Renal cortex interstitium (tissue), 15 donors: ENCODE measurements around the gene ZNF185. TPM values are rescaled to one million over a fixed set of nuclear protein-coding genes. Genes with fewer than 3 reads are reported as not detected.
A peak's percentile ranks its signal among the peaks of the same experiment; 100 is the strongest.

Experiments used
- DNase-seq, 11 donors: peaks; one replicate each; pipeline ENCODE4 v3.0.0-alpha.2; 2013; ENCODE audit warnings: low read depth in 9 of 11, low spot score in 4 of 11; ENCODE audit errors: extremely low read depth in 1 of 11
- long read RNA-seq, 16 experiments: transcript quantifications; one replicate each; lab custom pipeline, GENCODE V29; 2026
- polyA plus RNA-seq, 3 donors: library from polyadenylated mRNA; unstranded; fragments of 120-200 nt; gene quantifications; one replicate each; pipeline ENCODE4 v1.2.1, GENCODE V29; 2013; ENCODE audit not compliant: insufficient read length in 3 of 3

The ZNF185 gene
- 10 to 100 TPM; 37.3 to 52.4 (median 48.5) TPM for polyA plus RNA-seq
- long read RNA-seq, donor 1, result 0 reads
- long read RNA-seq, donor 2, partial matches to known transcripts, result 5 of 5 reads
- long read RNA-seq, donor 2, other reads (novel, unspliced or antisense), result 0 of 5 reads
- long read RNA-seq, donor 3, partial matches to known transcripts, result 31 of 31 reads
- long read RNA-seq, donor 3, other reads (novel, unspliced or antisense), result 0 of 31 reads
- long read RNA-seq, donor 4, partial matches to known transcripts, result 0 of 1 reads
- long read RNA-seq, donor 4, other reads (novel, unspliced or antisense), result 0 of 1 reads
- long read RNA-seq, donor 5, partial matches to known transcripts, result 13 of 15 reads
- long read RNA-seq, donor 5, other reads (novel, unspliced or antisense), result 0 of 15 reads
- long read RNA-seq, donor 6, partial matches to known transcripts, result 5 of 5 reads
- long read RNA-seq, donor 6, other reads (novel, unspliced or antisense), result 0 of 5 reads
- long read RNA-seq, donor 7, partial matches to known transcripts, result 24 of 24 reads
- long read RNA-seq, donor 7, other reads (novel, unspliced or antisense), result 0 of 24 reads
- long read RNA-seq, donor 8, partial matches to known transcripts, result 23 of 23 reads
- long read RNA-seq, donor 8, other reads (novel, unspliced or antisense), result 0 of 23 reads
- long read RNA-seq, donor 9, result 0 reads
- long read RNA-seq, donor 10, partial matches to known transcripts, result 7 of 7 reads
- long read RNA-seq, donor 10, other reads (novel, unspliced or antisense), result 0 of 7 reads
- long read RNA-seq, donor 11, partial matches to known transcripts, result 24 of 24 reads
- long read RNA-seq, donor 11, other reads (novel, unspliced or antisense), result 0 of 24 reads
- long read RNA-seq, donor 12, result 0 reads
- long read RNA-seq, donor 13, partial matches to known transcripts, result 6 of 6 reads
- long read RNA-seq, donor 13, other reads (novel, unspliced or antisense), result 0 of 6 reads
- long read RNA-seq, donor 14, result 0 reads
- long read RNA-seq, donor 15, result 0 reads
- long read RNA-seq, donor 16, partial matches to known transcripts, result 66 of 66 reads
- long read RNA-seq, donor 16, other reads (novel, unspliced or antisense), result 0 of 66 reads

DNA sequence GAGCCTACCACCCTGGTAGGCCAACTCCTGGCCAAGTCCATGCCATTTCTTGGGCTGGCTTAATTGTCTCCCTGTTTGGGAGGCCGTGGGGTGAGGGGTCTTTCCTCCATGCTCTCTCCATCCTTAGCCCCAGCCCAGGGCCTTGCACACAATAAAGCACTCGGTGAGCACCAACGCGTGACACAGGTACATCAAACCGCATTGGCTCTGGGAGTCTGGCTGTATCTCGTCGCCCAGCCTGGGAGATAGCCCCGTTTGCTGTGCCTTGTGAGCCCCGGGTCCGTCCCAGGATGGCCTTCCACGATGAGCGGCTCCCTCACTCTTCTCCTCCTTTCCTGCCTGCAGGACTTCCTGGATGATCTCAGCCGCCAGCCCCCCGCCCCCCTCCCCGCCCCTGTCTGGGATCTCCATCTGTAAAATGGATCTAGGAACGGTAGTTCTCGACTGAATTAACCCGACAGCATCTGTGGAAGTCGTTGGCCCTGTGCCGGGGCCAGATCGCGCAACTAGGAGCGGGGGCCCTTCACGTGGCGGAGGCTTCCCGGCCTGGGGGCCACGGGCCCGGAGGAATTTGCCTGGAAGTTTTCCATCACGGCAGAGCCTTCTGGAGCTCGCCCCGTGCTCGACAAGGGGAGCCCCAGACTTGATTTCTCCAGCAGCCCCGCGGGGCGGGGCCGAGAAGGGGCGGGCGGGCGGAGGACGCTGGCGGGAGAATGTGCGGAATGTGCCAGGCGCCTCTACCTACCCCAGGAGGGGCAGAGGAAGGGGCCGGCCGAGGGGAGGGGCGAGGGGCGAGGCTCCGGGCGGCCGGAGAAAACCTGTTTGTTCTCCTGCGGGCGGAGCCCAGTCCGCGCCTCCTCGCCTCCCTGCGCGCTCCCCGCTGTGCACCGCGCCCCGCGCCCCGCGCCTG, at the start of gene ZNF185:
TSS of gene ZNF185 (plus strand) at position 846 of the 910 bp plus-strand sequence. CDS start 16,423 bp downstream, outside the sequence.
- DNase-seq, result peak in 4 of 11 donors; percentile 37 to 46 (median 43)

DNA sequence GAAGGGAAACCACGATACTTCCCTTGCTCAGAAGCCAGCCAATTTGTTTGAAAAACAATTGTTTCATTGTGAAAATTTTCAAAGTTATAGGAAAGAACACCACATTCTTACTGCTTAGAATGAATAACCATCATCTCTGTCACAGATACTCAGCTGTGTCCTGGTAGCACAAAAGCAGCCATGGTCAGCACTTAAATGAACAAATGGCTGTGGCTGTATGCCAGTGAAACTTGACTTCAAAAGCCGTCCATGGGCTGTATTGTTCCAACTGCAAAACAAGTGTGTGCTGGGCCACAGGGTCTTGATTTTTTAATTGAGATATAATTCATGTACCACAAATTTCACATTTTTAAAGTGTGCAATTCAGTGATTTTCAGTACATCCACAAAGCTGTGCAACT, 47.4 kb upstream of the ZNF185 start:
- no peak for DNase-seq

DNA sequence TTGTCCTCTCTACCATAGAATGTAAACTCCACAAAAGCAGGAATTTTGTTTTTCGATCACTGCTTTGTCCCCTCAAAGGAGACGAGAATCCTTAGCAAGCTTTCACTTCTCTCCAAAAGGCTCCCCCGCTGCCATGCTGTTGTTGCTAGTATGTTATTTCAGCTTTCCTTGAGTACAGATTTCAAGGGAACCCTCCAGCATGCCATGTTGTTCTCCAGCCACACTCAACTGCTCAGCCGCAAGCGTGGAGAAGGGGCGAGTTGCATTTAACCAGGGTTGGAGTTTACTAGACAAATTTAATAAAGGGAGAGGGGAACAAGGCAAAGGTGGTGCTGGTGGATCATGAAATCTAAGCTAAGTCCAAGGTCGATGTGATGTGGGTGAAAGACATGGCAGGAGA, 43.9 kb upstream of the ZNF185 start:
- no peak for DNase-seq

DNA sequence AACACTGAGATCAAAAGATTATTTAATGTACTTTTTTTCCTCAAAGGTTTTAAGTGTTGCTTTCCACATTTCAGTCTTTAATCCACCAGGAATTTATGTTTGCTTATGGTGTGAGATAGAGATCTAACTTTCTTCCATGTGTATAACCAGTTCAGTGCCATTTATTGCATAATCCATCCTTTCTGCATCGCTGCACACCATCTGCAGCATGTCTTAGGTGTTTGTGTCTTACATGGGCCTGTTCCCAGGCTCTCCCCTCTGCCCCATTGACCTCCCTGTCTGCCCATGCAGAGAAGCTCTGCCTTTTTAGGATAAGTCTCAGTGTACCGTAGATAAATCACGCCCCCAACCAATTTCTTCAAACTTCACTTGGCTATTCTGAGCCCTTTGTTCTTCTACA, 36.8 kb upstream of the ZNF185 start:
- peak in 7 of 11 donors; percentile 3 to 20 (median 12) for DNase-seq

DNA sequence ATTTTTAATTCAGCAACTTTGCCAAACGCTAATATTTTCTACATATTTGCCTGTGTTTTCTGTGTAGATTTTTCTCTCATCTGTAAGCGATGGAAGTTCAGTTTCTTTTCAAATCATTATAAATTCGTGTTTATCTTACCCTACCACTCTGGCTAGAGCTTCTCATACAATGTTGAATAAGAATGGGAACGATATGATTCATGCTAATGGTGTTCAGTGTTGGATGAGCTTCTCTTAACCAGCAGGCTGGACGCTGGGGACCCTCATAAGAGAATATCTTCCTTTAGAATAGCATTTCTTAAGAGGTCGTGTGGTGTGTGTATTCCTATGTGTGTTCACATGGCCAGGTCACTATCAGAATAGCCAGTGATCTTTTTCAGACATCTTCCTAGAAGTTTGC, 36.0 kb upstream of the ZNF185 start:
- no peak for DNase-seq

DNA sequence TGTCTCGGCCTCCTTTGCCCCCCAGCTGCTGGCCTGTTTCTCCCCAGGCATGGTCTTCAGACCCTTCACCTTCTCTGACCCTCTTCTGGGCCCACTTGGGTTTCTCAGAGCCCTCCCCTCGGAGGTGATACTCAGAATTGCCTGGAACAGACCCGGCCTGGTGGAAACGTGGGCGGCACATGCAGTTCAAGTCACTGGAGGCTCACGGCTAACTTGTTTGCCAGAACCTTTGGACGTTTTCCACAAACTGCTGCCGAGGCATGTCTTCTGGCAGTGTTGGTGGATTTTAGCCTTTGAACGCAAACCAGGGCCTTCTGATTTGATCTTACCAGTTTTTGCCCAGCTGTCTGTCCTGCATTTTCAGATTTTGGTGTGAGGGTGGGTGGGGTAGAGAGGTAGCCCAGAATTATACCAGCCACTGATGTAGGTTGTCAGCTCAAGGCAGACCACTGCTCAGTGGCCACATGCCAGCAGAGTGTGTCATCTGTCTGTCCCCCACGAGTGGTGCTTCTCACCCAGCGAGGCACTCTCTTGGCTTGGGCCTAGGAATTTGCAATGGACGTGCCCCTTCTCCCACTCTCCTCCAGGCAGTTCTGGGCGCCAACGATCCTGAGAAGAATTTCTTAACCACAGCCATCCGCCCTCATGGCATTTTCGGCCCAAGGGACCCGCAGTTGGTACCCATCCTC, 32.5 kb upstream of the ZNF185 start:
- no peak for DNase-seq

DNA sequence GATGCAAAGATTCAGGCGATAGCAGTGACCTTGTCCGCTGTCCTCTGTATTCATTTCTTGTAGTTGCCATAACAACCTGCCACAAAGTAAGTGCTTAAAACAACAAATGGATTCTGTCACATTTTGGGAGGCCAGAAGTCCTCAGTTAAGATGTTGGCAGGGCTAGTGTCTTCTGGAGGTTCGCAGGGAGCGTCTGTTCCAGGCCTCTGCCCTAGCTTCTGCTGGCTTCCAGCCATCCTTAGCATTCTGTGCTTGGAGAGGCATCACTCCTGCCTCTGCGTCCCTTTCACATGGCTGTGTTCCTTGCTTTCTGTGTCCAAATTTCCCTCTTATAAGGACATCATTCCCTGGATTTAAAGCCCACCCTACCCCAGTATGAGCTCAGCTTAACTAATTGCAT, 31.5 kb upstream of the ZNF185 start:
- DNase-seq, result no peak

DNA sequence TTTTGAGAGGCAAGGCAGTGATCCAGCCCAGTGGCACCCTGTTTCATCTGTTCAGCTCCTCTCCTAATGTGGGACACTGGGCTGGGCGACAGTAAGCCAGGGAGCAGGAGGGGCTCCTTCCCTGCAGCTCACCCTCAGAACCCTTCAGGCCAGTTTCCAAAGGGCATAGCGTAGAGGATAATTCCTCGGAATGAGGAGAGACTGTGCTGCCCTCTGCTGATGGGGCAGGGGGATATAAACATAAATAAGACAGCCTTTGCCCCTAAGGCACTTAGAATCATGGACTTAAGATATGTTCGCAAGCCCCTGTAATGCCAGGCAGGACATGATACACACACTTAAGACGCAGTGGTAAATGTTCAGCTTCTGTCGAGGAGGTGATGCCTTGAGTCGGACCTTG, 27.9 kb upstream of the ZNF185 start:
- no peak for DNase-seq

DNA sequence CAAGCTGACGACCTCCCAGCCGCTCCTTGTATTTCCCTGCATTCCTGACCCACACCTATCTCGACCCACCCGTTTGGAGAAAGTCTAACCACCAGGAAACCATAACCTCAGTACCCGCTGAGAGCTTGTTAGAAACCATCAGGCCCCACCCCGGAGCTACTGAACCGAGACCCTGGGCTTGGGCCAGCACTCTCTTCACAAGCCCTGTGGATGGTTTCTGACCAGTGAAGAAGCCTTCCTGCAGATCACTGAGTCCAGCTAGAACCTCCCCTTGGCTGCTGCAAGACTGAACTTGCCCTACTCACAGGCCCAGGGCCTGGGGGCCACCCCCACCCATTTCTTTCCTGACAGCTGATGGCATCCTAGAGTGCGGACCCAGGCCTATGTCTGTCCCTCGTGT, 26.6 kb upstream of the ZNF185 start:
- no peak for DNase-seq

DNA sequence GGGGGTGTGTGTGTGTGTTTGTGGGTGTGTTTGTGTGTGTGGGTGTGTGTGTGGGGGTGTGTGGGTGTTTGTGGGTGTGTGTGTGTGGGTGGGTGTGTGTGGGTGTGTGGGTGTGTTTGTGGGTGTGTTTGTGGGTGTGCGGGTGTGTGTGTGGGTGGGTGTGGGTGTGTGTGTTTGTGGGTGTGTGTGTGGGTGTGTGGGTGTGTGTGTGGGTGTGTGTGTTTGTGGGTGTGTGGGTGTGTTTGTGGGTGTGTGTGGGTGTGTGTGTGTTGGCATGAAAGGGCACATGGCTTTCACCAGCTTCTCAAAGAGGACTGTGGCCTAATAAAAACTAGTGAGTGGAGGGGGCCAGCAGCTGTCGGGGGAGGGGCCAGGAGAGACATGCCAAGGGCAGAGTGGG, 25.3 kb upstream of the ZNF185 start:
- no peak for DNase-seq

DNA sequence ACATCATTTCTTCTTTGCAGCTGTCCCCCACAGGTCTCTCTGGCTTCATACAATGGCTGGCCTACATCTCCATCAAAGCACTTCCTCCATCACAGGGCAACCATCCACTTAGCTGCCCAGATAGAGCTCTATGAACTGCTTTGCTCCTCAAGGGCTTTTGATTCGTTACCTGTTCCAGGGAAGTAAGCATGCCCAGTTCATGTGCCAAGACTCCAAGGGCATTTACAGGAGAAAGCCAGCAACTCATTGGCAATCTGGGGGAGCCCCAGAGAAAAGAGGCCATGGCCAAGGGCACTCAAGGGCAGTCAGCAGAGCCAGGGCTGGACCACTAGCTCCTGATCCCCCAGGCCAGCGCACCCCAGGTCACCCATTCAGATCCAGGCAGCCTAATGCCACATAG, 24.5 kb upstream of the ZNF185 start:
- DNase-seq, result no peak

DNA sequence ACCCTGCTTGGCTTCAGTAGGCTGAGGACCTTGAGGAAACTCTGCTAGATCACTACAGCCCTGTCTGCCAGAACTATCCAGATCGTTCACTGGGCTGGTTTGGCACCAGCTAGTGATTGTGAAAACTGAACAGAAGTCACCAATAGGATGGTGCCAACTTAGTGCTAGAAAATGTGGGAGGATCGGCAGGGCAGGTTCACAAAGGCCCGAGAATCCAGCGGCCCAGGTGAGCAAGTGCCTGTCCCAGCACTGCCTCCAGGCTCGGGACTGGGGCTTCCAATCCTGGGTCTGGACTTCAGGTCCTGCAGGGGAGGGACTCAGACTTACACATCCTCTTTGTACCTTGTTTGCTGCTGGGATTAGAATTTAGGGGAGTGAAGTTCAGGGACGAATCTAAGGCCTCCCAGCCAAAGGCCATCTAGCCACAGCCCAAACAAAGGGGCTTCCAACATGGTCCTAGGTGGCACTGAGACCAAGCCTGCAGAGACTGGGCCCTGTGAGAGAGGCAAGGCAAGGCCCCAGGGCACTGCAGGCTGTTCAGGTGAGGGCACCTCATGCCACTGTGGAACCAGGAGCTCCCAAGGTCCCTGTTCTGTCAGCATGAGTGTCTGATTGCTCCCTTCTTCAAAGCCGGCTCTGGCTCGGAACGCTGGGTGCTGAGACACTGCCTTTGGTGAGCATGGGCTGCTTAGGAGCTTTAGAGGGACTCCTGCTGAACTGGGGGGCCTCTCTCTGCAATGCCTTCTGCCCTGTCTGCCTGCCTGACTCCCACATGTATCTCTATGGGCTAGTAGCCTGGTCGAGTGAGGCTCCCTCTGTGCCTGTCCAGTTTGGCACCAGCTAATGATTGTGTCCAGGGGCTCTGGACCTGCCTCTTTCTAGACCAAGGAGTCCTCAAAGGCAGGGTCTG, 20.7 kb upstream of the ZNF185 start:
- DNase-seq, result no peak

DNA sequence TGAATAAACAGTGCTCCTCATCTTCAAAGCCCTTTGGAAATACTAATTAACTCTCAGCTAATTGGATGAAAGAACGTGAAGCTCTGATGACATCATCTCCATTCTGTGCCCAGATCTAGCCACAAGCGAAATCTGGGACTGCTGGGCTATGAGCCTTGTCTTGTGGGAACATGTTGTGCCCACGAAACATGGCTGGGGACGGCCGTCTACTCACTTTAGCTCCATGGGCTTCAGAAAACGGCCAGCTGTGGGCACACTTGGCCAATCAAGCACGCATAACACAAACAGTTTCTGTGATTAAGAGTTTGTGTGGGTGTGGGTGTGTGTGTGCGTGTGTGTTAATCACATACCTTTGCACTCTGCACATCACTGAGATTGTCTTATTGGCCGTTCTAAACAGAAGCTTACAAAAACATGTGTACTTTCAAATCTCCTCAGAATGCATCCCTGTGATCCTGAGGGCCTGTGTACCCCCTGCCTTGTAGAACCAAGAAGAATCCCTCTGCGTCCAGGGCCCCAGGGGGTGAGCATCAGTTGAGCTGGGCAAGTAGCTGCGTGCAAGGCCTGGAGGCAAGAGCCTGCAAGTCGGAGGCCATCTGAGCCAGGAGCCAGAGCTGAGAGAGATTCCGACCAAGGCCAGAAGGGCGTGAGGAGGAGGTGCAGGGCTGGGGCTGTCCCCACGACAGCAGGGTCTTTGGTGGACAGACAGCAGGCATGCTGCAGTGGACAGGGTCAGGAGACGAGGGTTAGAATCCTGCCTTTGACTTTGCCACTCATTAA, 18.7 kb upstream of the ZNF185 start:
- DNase-seq, result peak in 2 of 11 donors; percentile 25 to 26

DNA sequence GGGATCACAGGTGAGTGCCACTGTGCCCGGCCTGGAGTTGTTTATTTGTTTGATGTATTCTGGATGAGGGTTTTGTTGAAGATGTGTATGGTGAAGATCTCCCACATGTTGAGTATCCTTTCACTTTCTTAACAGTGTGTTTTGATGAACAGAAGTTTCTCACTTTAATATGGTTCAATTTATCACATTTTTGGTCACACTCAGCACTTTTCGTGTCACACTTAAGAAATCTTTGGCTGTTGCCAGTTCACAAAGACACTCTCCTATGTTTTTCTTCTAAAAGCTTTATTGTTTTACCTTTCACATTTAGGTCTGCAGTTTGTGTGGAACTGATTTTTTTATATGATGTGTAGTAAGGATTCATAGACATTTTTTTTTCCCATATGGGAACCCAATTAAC, 16.6 kb upstream of the ZNF185 start:
- DNase-seq, result no peak

DNA sequence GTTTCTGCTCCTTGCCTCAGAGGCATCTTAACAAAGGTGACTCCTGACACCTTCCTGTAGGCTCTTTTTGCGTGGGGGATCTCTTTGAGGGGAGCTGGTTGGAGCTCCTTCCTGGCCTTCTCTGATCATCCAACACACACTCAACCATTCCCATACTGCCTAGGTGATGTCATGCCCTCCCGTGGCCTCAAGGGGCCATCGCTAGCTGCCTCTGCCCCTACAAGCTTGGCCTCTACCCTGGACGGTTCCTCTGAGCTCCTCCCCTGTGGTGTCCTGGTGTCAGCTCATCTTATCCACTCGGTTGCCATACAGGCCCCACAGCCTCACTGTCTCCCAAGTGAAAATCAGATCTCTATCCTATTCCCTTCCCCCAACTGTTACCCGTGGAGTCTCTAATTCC, 13.7 kb upstream of the ZNF185 start:
- DNase-seq, result no peak

DNA sequence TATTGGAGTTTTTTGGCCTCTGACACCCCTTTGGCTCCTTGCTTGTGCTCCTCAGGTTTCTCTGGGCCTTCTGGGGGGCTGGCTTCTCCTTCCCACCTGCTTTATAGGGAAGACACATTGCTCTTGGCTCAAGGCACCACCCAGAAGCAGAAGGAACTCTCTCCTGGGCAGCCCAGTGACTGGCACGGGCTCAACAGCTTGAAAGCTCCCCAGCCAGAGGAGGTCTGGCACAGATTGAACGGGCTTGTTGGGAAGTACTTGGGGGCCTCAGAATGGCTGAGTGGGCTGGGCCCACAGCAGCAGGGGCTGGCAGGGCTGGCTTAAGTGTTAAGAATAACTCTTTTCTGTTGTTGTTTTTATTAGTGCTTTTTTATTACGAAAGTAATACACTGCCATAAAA, 11.2 kb upstream of the ZNF185 start:
- no peak for DNase-seq
